ENCODE measurements around the gene PI16. TPM values are rescaled to one million over a fixed set of nuclear protein-coding genes. Genes with fewer than 3 reads are reported as not detected.

PI16 gene
- total and polyA plus RNA-seq, 2 of the 13 experiments (the other 11 are each of a cell fraction or from before 2014, with no cell fraction given), result not detected

DNA sequence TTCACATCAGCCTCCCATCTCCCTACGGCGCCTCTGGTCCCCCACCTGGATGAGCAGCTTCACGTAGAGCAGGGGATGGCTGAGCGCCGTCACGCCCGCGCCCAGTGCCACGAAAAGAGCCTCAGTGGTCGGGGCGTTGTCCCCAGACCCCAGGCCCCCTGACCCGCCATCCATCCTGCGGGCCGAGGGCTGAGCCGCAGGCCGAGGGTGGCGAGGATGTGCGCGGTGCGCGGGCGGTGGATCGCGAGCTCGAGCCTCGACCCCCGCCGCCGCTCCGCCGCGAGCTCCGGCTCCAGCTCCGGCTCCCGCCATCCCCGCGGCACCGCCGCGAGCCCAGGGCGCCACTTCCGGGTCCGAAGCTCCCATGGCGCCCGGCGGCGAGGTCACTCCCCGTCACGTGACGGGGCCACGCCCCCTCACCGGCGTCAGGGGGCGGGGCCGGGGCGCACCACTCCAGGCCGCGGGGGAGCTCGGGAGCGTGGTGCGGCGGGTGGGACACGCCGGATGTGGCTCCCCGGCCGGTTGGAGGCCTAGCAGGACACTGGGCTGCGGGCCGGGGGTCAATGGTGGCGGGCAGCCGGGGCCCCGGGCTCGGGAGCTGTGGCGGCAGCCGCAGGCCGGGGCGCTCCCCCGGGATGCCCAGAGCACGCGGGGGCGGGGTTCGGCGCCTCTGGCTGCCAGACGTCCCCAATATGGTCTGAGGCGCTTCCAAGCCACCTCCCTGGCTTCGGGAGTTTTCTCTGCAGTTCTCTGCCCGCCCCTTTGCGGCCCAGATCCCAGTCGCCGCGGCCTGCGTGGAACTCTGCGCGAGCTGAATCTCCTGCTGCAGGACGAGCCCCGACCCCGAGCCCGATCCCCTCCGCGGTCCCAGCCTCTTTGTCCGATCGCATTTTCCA is 31.5 kb downstream of the PI16 start, which contains the start of gene MTCH1 (continued):
- TF ChIP-seq, protein P1, sequence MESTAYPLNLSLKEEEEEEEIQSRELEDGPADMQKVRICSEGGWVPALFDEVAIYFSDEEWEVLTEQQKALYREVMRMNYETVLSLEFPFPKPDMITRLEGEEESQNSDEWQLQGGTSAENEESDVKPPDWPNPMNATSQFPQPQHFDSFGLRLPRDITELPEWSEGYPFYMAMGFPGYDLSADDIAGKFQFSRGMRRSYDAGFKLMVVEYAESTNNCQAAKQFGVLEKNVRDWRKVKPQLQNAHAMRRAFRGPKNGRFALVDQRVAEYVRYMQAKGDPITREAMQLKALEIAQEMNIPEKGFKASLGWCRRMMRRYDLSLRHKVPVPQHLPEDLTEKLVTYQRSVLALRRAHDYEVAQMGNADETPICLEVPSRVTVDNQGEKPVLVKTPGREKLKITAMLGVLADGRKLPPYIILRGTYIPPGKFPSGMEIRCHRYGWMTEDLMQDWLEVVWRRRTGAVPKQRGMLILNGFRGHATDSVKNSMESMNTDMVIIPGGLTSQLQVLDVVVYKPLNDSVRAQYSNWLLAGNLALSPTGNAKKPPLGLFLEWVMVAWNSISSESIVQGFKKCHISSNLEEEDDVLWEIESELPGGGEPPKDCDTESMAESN (CRISPR knock-in tag; conservative IDR thresholded peaks at IDR 0.05), result peak; percentile 66; the same call in 1 of the 2 replicates
- TF ChIP-seq SALL2 (CRISPR knock-in tag; IDR thresholded peaks at IDR 0.05), result no peak
- TF ChIP-seq, protein P2, sequence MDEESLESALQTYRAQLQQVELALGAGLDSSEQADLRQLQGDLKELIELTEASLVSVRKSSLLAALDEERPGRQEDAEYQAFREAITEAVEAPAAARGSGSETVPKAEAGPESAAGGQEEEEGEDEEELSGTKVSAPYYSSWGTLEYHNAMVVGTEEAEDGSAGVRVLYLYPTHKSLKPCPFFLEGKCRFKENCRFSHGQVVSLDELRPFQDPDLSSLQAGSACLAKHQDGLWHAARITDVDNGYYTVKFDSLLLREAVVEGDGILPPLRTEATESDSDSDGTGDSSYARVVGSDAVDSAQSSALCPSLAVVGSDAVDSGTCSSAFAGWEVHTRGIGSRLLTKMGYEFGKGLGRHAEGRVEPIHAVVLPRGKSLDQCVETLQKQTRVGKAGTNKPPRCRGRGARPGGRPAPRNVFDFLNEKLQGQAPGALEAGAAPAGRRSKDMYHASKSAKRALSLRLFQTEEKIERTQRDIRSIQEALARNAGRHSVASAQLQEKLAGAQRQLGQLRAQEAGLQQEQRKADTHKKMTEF (CRISPR knock-in tag; IDR thresholded peaks at IDR 0.05), result peak; percentile 95
- peak; percentile 45; the same call in 1 of the 2 replicates for TF ChIP-seq WIZ (CRISPR knock-in tag; IDR thresholded peaks at IDR 0.05)
- TF ChIP-seq SPEN (CRISPR knock-in tag; IDR thresholded peaks at IDR 0.05; ENCODE audit: low read depth), result peak; percentile 94
- TF ChIP-seq, protein P3, sequence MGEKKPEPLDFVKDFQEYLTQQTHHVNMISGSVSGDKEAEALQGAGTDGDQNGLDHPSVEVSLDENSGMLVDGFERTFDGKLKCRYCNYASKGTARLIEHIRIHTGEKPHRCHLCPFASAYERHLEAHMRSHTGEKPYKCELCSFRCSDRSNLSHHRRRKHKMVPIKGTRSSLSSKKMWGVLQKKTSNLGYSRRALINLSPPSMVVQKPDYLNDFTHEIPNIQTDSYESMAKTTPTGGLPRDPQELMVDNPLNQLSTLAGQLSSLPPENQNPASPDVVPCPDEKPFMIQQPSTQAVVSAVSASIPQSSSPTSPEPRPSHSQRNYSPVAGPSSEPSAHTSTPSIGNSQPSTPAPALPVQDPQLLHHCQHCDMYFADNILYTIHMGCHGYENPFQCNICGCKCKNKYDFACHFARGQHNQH (CRISPR knock-in tag; IDR thresholded peaks at IDR 0.05), result peak; percentile 47; the same call in 1 of the 2 replicates
- TF ChIP-seq, protein P4, sequence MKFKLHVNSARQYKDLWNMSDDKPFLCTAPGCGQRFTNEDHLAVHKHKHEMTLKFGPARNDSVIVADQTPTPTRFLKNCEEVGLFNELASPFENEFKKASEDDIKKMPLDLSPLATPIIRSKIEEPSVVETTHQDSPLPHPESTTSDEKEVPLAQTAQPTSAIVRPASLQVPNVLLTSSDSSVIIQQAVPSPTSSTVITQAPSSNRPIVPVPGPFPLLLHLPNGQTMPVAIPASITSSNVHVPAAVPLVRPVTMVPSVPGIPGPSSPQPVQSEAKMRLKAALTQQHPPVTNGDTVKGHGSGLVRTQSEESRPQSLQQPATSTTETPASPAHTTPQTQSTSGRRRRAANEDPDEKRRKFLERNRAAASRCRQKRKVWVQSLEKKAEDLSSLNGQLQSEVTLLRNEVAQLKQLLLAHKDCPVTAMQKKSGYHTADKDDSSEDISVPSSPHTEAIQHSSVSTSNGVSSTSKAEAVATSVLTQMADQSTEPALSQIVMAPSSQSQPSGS (CRISPR knock-in tag; IDR thresholded peaks at IDR 0.05), result peak; percentile 48; the same call in 1 of the 2 replicates
- peak; percentile 92 for TF ChIP-seq PHF20 (CRISPR knock-in tag; IDR thresholded peaks at IDR 0.05)
- no peak; the same call in 1 of the 2 replicates for TF ChIP-seq KDM2A (CRISPR knock-in tag; IDR thresholded peaks at IDR 0.05; ENCODE audit: borderline replicate concordance, low read depth)
- peak; percentile 88 for TF ChIP-seq FOXK2 (IDR thresholded peaks at IDR 0.05)
- TF ChIP-seq ZKSCAN8 (CRISPR knock-in tag; IDR thresholded peaks at IDR 0.05; ENCODE audit: borderline replicate concordance), result peak; percentile 62; the same call in 1 of the 2 replicates
- peak; percentile 97; the same call in 1 of the 2 replicates for TF ChIP-seq ZNF451 (CRISPR knock-in tag; IDR thresholded peaks at IDR 0.05)
- TF ChIP-seq ATF7-NPFF (CRISPR knock-in tag; IDR thresholded peaks at IDR 0.05; ENCODE audit: low read depth), result peak; percentile 97
- peak; percentile 74; the same call in 1 of the 2 replicates for TF ChIP-seq ZNF776 (CRISPR knock-in tag; IDR thresholded peaks at IDR 0.05)
- TF ChIP-seq, protein P5, sequence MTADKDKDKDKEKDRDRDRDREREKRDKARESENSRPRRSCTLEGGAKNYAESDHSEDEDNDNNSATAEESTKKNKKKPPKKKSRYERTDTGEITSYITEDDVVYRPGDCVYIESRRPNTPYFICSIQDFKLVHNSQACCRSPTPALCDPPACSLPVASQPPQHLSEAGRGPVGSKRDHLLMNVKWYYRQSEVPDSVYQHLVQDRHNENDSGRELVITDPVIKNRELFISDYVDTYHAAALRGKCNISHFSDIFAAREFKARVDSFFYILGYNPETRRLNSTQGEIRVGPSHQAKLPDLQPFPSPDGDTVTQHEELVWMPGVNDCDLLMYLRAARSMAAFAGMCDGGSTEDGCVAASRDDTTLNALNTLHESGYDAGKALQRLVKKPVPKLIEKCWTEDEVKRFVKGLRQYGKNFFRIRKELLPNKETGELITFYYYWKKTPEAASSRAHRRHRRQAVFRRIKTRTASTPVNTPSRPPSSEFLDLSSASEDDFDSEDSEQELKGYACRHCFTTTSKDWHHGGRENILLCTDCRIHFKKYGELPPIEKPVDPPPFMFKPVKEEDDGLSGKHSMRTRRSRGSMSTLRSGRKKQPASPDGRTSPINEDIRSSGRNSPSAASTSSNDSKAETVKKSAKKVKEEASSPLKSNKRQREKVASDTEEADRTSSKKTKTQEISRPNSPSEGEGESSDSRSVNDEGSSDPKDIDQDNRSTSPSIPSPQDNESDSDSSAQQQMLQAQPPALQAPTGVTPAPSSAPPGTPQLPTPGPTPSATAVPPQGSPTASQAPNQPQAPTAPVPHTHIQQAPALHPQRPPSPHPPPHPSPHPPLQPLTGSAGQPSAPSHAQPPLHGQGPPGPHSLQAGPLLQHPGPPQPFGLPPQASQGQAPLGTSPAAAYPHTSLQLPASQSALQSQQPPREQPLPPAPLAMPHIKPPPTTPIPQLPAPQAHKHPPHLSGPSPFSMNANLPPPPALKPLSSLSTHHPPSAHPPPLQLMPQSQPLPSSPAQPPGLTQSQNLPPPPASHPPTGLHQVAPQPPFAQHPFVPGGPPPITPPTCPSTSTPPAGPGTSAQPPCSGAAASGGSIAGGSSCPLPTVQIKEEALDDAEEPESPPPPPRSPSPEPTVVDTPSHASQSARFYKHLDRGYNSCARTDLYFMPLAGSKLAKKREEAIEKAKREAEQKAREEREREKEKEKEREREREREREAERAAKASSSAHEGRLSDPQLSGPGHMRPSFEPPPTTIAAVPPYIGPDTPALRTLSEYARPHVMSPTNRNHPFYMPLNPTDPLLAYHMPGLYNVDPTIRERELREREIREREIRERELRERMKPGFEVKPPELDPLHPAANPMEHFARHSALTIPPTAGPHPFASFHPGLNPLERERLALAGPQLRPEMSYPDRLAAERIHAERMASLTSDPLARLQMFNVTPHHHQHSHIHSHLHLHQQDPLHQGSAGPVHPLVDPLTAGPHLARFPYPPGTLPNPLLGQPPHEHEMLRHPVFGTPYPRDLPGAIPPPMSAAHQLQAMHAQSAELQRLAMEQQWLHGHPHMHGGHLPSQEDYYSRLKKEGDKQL (CRISPR knock-in tag; IDR thresholded peaks at IDR 0.05; ENCODE audit: low read depth), result no peak; the same call in none of the 2 replicates
- peak; percentile 65; the same call in 1 of the 2 replicates for TF ChIP-seq ZNF160 (CRISPR knock-in tag; IDR thresholded peaks at IDR 0.05)
- TF ChIP-seq RAD51 (IDR thresholded peaks at IDR 0.05; ENCODE audit: borderline replicate concordance), result peak; percentile 89; the same call in 1 of the 2 replicates

All from HepG2 (cell line).